A549 (cell line): ENCODE measurements around the gene IQSEC3. TPM values are rescaled to one million over a fixed set of nuclear protein-coding genes. Genes with fewer than 3 reads are reported as not detected.

Experiments
- ATAC-seq, 2 experiments: fragments of 200-7000 bp in 1 of 2; fragments of >200 bp in 1 of 2; cut with Nextera tagmentation in 1 of 2; cut with Tn5 transposase in 1 of 2; 3 replicates each; pipeline versions ENCODE4 v1.8.0 to v1.9.1; 2018 to 2020; ENCODE audit warnings: mild to moderate bottlenecking in 1 of 2, moderate library complexity in 1 of 2
- CTCF ChIA-PET: fragments of 300-600 bp; sonication (Branson Sonifier 250); formaldehyde crosslinking; extraction: SDS; loops from one replicate; lab custom pipeline; 2021; ENCODE audit warnings: antibody characterized with exemption, inconsistent platforms; lab: Yijun Ruan, JAX
- POLR2A ChIA-PET: fragments of 350-600 bp; formaldehyde crosslinking; extraction: SDS; loops from one replicate; lab custom pipeline; 2021; ENCODE audit warnings: antibody characterized with exemption, inconsistent platforms; lab: Yijun Ruan, JAX
- DNase-seq, 2 experiments: peaks; one replicate each; pipeline versions ENCODE4 v3.0.0 to v3.0.0-alpha.2; 2011 to 2016; ENCODE audit warnings: low read depth in 1 of 2, low spot score in 1 of 2
- FAIRE-seq: peaks from 2 replicates; lab custom pipeline; 2011; peaks lifted over from hg19 to GRCh38; lab: Jason Lieb, UNC
- H3K27ac ChIP-seq, 2 experiments: fragments of >200 bp; sonication (Bioruptor Twin); formaldehyde crosslinking; 3 replicates each; pipeline ENCODE4 v1.5.1; 2016 to 2017
- H3K4me1 ChIP-seq: fragments of >200 bp; sonication (Bioruptor Twin); formaldehyde crosslinking; 3 replicates; pipeline ENCODE4 v1.6.1; 2016
- H3K4me2 ChIP-seq: fragments of >200 bp; sonication (Bioruptor Twin); formaldehyde crosslinking; 3 replicates; pipeline ENCODE4 v1.6.1; 2016
- H3K4me3 ChIP-seq: fragments of >200 bp; sonication (Bioruptor Twin); formaldehyde crosslinking; 3 replicates; pipeline ENCODE4 v1.5.1; 2016
- H3K9me3 ChIP-seq: fragments of >200 bp; sonication (Bioruptor Twin); formaldehyde crosslinking; 3 replicates; pipeline ENCODE4 v1.6.1; 2016
- ATOH8 ChIP-seq: fragments of 250-450 bp; sonication (Bioruptor Pico); IDR thresholded peaks from 2 replicates; pipeline ENCODE4 v1.5.0; 2020; ENCODE audit warnings: low read depth, mild to moderate bottlenecking, moderate library complexity
- BCL3 ChIP-seq: fragments of >200 bp; sonication (Bioruptor Twin); formaldehyde crosslinking; IDR thresholded peaks from 3 replicates; pipeline ENCODE4 v1.6.1; 2016
- BHLHE40 ChIP-seq: IDR thresholded peaks from 2 replicates; pipeline ENCODE4 v1.6.1; 2012; ENCODE audit warnings: low read depth, low read length, inconsistent platforms
- CHD2 ChIP-seq: fragments of 150-350 bp; IDR thresholded peaks from 2 replicates; pipeline ENCODE4 v1.6.1; 2014; ENCODE audit warnings: low read length; ENCODE audit not compliant: partially characterized antibody
- E2F6 ChIP-seq: IDR thresholded peaks from 2 replicates; pipeline ENCODE4 v1.6.1; 2012; ENCODE audit warnings: low read depth, borderline replicate concordance
- EHMT2 ChIP-seq: fragments of 200-600 bp; sonication (generic); IDR thresholded peaks from 2 replicates; pipeline ENCODE4 v1.6.1; 2016; ENCODE audit warnings: antibody characterized with exemption, low read depth, mild to moderate bottlenecking, moderate library complexity
- EP300 ChIP-seq, 2 experiments: fragments of >200 bp; sonication (Bioruptor Twin); formaldehyde crosslinking; IDR thresholded peaks; 2 replicates in 1 of 2; 3 replicates in 1 of 2; pipeline ENCODE4 v1.6.1; 2016 to 2017
- ESRRA ChIP-seq: fragments of 150-350 bp; IDR thresholded peaks from 2 replicates; pipeline ENCODE4 v1.6.1; 2014; ENCODE audit warnings: mild to moderate bottlenecking, low read length, borderline replicate concordance
- FOXS1 ChIP-seq: fragments of 250-450 bp; sonication (Bioruptor Pico); IDR thresholded peaks from 2 replicates; pipeline ENCODE4 v1.5.0; 2020; ENCODE audit warnings: mild to moderate bottlenecking, moderate library complexity
- GATA3 ChIP-seq: IDR thresholded peaks from 2 replicates; pipeline ENCODE4 v1.6.1; 2012; ENCODE audit warnings: borderline replicate concordance
- HMGXB4 ChIP-seq: fragments of 250-450 bp; sonication (Bioruptor Pico); IDR thresholded peaks from 2 replicates; pipeline ENCODE4 v1.5.0; 2021; ENCODE audit warnings: mild to moderate bottlenecking, moderate library complexity, borderline replicate concordance
- JUN ChIP-seq, 2 experiments: fragments of >200 bp; sonication (Bioruptor Twin); formaldehyde crosslinking; IDR thresholded peaks; 2 replicates in 1 of 2; 3 replicates in 1 of 2; pipeline ENCODE4 v1.6.1; 2016 to 2017
- KDM1A ChIP-seq: fragments of 200-600 bp; sonication (generic); IDR thresholded peaks from 2 replicates; pipeline ENCODE4 v1.6.1; 2016; ENCODE audit warnings: low read depth, mild to moderate bottlenecking
- KDM5A ChIP-seq: fragments of 200-600 bp; sonication (generic); IDR thresholded peaks from 2 replicates; pipeline ENCODE4 v1.6.1; 2016; ENCODE audit warnings: antibody characterized with exemption, mild to moderate bottlenecking
- NPAS2 ChIP-seq: fragments of 250-450 bp; sonication (Bioruptor Pico); IDR thresholded peaks from 2 replicates; pipeline ENCODE4 v1.8.0; 2022; ENCODE audit warnings: mild to moderate bottlenecking, moderate library complexity, borderline replicate concordance
- POLR2A ChIP-seq: IDR thresholded peaks from 2 replicates; pipeline ENCODE4 v1.6.1; 2012; ENCODE audit warnings: mild to moderate bottlenecking, low read length
- RCOR1 ChIP-seq: fragments of 150-350 bp; IDR thresholded peaks from 2 replicates; pipeline ENCODE4 v1.6.1; 2014; ENCODE audit warnings: antibody characterized with exemption, low read length, low read depth
- SMC3 ChIP-seq: fragments of >200 bp; sonication (Bioruptor Twin); formaldehyde crosslinking; IDR thresholded peaks from 3 replicates; pipeline ENCODE4 v1.6.1; 2018; ENCODE audit warnings: inconsistent platforms
- USF2 ChIP-seq: fragments of 450-650 bp; IDR thresholded peaks from 2 replicates; pipeline ENCODE4 v1.6.1; 2014; ENCODE audit warnings: antibody characterized with exemption
- ZFP36 ChIP-seq: fragments of 450-650 bp; IDR thresholded peaks from 2 replicates; pipeline ENCODE4 v1.6.1; 2014; ENCODE audit warnings: borderline replicate concordance; ENCODE audit not compliant: partially characterized antibody
- ZSCAN20 ChIP-seq: fragments of 250-450 bp; sonication (Bioruptor Pico); IDR thresholded peaks from 2 replicates; pipeline ENCODE4 v1.8.0; 2022; ENCODE audit warnings: mild to moderate bottlenecking, moderate library complexity
- WGBS: methylation state at CpG from one replicate; pipeline ENCODE4 v1.1.6; 2017; ENCODE audit errors: missing lambda C conversion rate; 5-methylcytosine and 5-hydroxymethylcytosine counted together
- polyA plus RNA-seq, 4 experiments: library from polyadenylated mRNA; depleted of rRNA in 3 of 4; stranded (reverse); fragments of >200 nt; fragmentation: RNase III in 1 of 4; extraction: RNeasy Plus Mini Kit Qiagen cat#74134 plus additional on column Dnase treatment in 1 of 4; gene quantifications; 2 replicates in 3 of 4; 3 replicates in 1 of 4; pipeline ENCODE4 v1.2.3, GENCODE V29; 2011 to 2017

Gene IQSEC3
- polyA plus RNA-seq, 2 of the 4 experiments (the other 2 are of a cell fraction), result not detected

GRCh38 chr12:223841-224240 is 157.3 kb downstream of the IQSEC3 start:
- no peak for ATAC-seq
- no peaks in the 10 kb centered on the region for H3K9me3 ChIP-seq
- no peak for TF ChIP-seq KDM1A
- TF ChIP-seq, all 56 proteins: peak for 0
- 68% methylated on average over 11 of the region's 11 CpGs for WGBS
- H3K4me1 ChIP-seq, result no peaks in the 10 kb centered on the region
- DNase-seq, result no peak
- ChIA-PET POLR2A (no interaction called here), CTCF (interaction anchor here (1.3 to 2.8 kb wide), 4 partner anchors 9 to 34 kb away, joined by 3 to 19 read pairs (median 4); no protein-coding TSS in a partner anchor)
- no peak for FAIRE-seq
- H3K4me2 ChIP-seq, result no peak overlapping the region
- no peak overlapping the region for H3K4me3 ChIP-seq
- no peak overlapping the region for H3K27ac ChIP-seq

- POLR2A ChIA-PET, result no interaction called here
- Histone ChIP-seq H3K9me3 (no peaks in the 10 kb centered on the region), H3K4me2 (no peak overlapping the region), H3K27ac (no peak overlapping the region), H3K4me1 (no peaks in the 10 kb centered on the region), H3K4me3 (no peak overlapping the region)
- ATAC-seq (no peak), FAIRE-seq (no peak), DNase-seq (no peak)
- WGBS, result 65% methylated on average over 9 of the region's 9 CpGs
- TF ChIP-seq HMGXB4 (CRISPR knock-in tag) (no peak), NPAS2 (CRISPR knock-in tag) (no peak), KDM5A (no peak), BCL3 (no peak), BHLHE40 (no peak), EP300 (IDR thresholded peaks at IDR 0.05) (no peak), SMC3 (no peak), ZSCAN20 (CRISPR knock-in tag) (no peak), USF2 (no peak), E2F6 (no peak), GATA3 (no peak), FOXS1 (CRISPR knock-in tag) (no peak), ZFP36 (no peak), ESRRA (no peak), POLR2A (no peak), JUN (IDR thresholded peaks at IDR 0.05) (no peak), CHD2 (no peak), EHMT2 (no peak), RCOR1 (no peak), ATOH8 (CRISPR knock-in tag) (no peak)
- CTCF ChIA-PET, result interaction anchor here (1.0 to 2.8 kb wide), 3 partner anchors 9 to 35 kb away, joined by 3 to 19 read pairs (median 3); no protein-coding TSS in a partner anchor
These were observed 157.8 kb downstream of the IQSEC3 start for GRCh38 chr12:224330-224729.
